ENCODE measurements around the gene MASP2. TPM values are rescaled to one million over a fixed set of nuclear protein-coding genes. Genes with fewer than 3 reads are reported as not detected.
"Not testable (repeated sequence)": the region's sequence is repeated elsewhere in the genome, so short reads cannot be mapped to it uniquely, and the experiment has no call there.

Gene MASP2
- total and polyA plus RNA-seq, 2 of the 8 experiments (the other 6 are each of a cell fraction or from before 2014, with no cell fraction given) = 0.54 to 1.2 TPM

DNA sequence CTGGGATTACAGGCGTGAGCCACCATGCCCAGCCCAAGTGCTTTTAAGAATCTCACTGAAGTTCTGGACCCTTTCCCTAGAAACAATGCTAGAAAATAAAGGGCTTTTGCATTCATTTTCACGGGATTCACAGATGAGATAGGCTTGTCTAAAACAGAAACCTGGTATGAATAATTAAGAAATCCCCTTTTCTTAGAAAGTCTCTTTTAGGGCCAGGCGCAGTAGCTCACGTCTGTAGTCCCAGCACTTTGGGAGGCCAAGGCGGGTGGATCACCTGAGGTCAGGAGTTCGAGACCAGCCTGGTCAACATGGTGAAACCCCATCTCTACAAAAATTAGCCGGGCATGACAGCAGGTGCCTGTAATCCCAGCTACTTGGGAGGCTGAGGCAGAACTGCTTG lies 26.4 kb upstream of the MASP2 start:
- 91% methylated on average over 7 of the region's 7 CpGs; no CpG with 5 or more reads in 1 of the 2 experiments for WGBS, 2 experiments (ENCODE audit: extremely low coverage in 1 of 2, insufficient coverage in 1 of 2, insufficient read length in 1 of 2, insufficient replicate concordance in 2 of 2, low coverage in 1 of 2, low lambda C conversion rate in 2 of 2, missing lambda C conversion rate in 1 of 2)
- H3K79me1 ChIP-seq (ENCODE audit: low read depth, low read length); H2BK15ac ChIP-seq (ENCODE audit: low read length); H2AFZ ChIP-seq (ENCODE audit: low read length); H3K27ac ChIP-seq (ENCODE audit: low read depth, low read length); H3K4me2 ChIP-seq (ENCODE audit: insufficient read depth in 1 of 2, low read depth in 2 of 2, low read length in 2 of 2); H2BK12ac ChIP-seq (ENCODE audit: low read depth, low read length); H3K23ac ChIP-seq (ENCODE audit: insufficient read length); H2BK20ac ChIP-seq (ENCODE audit: low read length); H3K14ac ChIP-seq (ENCODE audit: insufficient read length); H3K18ac ChIP-seq (ENCODE audit: extremely low read depth, low read length); H3K27me3 ChIP-seq (replicated peaks in 1 of 4; ENCODE audit: control insufficient read depth in 3 of 4, extremely low read depth in 1 of 4, insufficient read depth in 3 of 4, low read length in 3 of 4); H2AK5ac ChIP-seq (ENCODE audit: low read depth, low read length); H4K8ac ChIP-seq (ENCODE audit: extremely low read depth, insufficient read depth, low read length); FAIRE-seq; H3K4me1 ChIP-seq (replicated peaks in 1 of 4; ENCODE audit: control insufficient read depth in 3 of 4, insufficient read depth in 4 of 4, low read length in 3 of 4); H4K91ac ChIP-seq (replicated peaks; ENCODE audit: insufficient read length, low read length); H3K23me2 ChIP-seq (ENCODE audit: low read depth, low read length); H3K4me3 ChIP-seq (ENCODE audit: extremely low read depth in 1 of 4, insufficient read depth in 2 of 4, low read depth in 3 of 4, low read length in 4 of 4); H3K4ac ChIP-seq (replicated peaks; ENCODE audit: insufficient read length, low read depth, low read length); H3K79me2 ChIP-seq (ENCODE audit: control insufficient read depth in 1 of 2, insufficient read depth in 2 of 2, low read length in 2 of 2); H2BK120ac ChIP-seq (replicated peaks; ENCODE audit: low read depth, low read length); H3K9ac ChIP-seq (replicated peaks in 1 of 4; ENCODE audit: extremely low read depth in 1 of 4, low read depth in 3 of 4, low read length in 3 of 4); H2BK5ac ChIP-seq (ENCODE audit: low read depth, low read length); H3K56ac ChIP-seq (replicated peaks; ENCODE audit: insufficient read length, low read depth, low read length); H3K9me3 ChIP-seq (ENCODE audit: insufficient read depth in 2 of 2, low read depth in 1 of 2, low read length in 1 of 2); DNase-seq (ENCODE audit: low read depth in 1 of 2, low spot score in 2 of 2); H4K5ac ChIP-seq (ENCODE audit: insufficient read length, low read depth, low read length): not testable (repeated sequence)
- ChIA-PET POLR2A (ENCODE audit: partially characterized antibody) (interaction anchor here (1.3 to 2.1 kb wide), 3 partner anchors 9 to 52 kb away, joined by 4 to 5 read pairs (median 4); no protein-coding TSS in a partner anchor), CTCF (ENCODE audit: partially characterized antibody) (interaction anchor here (0.5 to 7.3 kb wide), 6 partner anchors 10 to 1449 kb away, joined by 3 to 58 read pairs (median 4); no protein-coding TSS in a partner anchor)
- peaks cover 0 to 14% of the 10 kb centered on the region in 2 experiments for H4K20me1 ChIP-seq (replicated peaks in 1 of 2; ENCODE audit: control insufficient read depth in 1 of 2, insufficient read depth in 2 of 2, low read length in 2 of 2)
- peaks cover 38 to 90% (median 78%) of the 10 kb centered on the region in 4 experiments for H3K36me3 ChIP-seq (ENCODE audit: control insufficient read depth in 2 of 4, insufficient read depth in 4 of 4, low read length in 3 of 4)
